ENCODE data around the gene LGI4.

LGI4 gene

DNA sequence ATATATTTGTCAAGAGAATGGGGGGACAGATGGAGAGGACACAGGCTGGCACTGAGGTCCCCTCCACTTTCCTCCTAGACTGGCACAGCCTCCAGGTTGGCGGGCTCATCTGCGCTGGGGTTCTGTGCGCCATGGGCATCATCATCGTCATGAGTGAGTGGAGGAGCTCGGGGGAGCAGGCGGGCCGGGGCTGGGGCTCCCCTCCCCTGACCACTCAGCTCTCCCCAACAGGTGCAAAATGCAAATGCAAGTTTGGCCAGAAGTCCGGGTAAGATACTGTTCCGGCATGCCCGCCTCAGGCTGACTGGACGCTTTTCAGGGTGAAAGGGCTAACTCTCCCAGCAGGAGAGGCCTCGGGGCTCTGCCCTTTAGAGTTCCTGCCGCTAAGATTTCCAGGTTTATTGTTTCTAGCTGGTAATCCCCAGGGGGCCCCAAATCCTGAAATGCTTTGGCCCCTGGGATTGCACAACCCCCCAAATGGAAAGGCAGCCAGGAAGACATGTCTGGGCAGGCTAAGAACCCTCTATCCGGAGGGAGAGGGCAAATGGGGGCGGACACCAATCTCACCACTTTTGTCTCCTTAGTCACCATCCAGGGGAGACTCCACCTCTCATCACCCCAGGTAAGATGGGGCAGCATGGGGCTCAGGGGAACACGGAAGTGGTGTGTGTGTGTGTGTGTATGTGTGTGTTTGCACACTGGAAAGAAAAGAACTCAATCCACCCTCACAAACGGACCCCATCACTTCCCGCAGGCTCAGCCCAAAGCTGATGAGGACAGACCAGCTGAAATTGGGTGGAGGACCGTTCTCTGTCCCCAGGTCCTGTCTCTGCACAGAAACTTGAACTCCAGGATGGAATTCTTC, 11.9 kb downstream of the LGI4 start:
- DNase-seq = no peak

DNA sequence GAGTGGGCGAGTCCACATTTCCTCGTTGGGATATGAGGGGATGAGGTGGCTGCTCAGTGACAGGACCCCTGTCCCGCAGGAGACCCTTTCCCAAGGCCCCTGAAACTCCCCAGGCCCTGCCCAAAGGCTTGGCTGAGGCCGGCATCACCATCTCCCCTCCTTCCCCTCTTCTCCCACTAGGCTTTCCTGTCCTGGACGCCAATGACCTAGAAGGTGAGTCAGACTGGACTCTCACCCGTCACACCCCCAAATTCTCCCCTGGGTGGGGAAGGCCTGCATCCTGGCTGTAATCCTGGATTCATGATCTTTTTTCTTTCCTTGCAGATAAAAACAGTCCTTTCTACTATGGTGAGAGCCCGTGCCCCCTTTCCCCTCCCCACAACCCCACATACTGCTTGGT, 14.0 kb downstream of the LGI4 start:
- DNase-seq = no peak

DNA sequence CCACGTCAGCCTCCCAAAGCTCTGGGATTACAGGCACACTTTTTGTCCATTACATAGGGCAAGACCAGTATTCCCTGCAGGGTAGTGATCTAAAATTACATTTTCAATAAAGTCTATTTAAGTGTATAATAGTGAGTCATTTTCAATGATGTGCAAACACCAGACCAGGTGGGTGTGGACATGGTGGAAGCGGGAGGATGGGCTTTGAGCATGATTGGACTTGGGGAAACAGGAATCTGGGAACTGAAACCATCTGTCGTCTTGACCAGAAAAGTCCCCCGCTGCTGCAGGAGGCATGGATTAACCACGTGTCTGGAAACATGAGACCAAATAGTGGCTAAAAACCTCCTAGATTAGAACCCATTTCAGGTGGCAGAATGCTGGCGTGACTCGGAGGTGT, 14.4 kb downstream of the LGI4 start:
- DNase-seq = no peak

DNA sequence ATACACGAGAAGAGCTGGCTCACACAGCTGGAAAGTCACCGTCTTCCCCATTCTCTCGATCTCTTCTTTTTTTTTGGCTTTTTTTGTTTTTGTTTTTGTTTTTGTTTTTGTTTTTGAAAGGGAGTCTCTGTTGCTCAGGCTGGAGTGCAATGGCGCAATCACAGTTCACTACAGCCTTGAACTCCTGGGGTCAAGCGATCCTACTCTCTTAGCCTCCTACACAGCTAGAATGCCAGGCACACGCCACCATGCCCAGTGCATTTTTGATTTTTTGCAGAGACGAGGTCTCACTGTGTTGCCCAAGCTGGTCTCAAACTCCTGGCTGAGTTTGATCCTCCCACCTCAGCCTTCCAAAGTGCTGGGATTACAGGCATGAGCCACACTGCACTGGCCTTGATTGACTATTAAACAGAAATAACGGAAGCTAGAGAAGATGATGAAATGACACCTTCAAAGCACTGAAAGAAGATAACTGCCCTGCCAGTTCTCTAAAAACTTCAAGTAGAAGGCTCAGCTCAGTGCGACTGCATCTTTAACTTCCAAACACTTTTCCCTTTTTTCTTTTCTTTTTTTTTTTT, 15.2 kb downstream of the LGI4 start:
- no peak for DNase-seq

DNA sequence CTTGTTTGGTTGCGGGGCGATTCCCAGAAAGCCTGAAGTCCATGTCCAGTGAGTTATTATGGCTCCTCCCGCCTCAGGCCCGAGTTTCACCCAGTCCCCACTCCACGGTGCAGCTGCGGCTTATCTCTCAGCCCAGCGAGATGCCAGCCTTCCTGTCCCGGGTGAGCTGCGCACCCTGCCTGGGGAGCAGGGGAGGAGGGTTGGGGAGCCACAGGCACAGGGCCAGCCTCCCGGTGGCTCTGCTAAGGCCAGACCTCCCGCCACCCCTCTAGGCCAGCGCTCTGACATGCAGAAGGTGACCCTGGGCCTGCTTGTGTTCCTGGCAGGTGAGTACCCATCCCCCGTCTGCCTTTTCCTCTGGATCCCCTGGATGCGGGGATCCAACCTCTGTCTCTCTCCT, 15.8 kb downstream of the LGI4 start:
- DNase-seq = no peak

DNA sequence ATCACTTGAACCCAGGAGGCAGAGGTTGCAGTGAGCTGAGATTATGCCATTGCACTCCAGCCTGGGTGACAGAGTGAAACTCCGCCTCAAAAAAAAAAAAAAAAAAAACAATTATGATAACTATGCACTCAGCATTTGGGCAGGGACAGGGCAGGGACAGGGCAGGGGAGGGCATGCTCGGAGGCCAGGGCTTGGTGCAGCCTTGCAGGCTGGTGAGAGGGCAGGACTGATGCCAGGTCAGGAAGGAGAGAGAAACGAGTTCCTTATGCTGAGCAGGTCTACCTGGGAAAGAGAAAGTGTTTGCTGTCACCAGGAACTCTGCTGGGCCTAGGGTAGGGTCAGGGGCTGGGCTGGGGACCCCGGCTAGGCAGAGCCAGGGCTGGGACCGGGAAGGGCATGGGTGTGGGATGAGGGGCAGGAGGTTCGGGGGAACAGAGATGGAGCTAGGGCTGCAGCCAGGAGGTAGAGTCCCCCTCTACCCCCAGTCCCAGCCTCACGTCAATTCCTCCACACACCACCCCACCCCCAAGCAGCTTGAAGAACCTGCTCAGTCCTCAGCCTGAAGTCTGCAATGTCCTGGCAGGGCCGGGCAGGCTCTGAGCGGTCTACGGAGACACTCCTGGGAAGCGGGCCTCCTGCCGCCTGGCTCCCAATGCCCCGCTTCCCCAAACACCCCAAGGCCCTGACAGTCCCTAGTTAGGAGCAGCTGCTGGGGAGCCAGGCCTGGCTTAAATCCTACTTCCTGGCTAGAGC, 16.4 kb downstream of the LGI4 start:
- DNase-seq = no peak

DNA sequence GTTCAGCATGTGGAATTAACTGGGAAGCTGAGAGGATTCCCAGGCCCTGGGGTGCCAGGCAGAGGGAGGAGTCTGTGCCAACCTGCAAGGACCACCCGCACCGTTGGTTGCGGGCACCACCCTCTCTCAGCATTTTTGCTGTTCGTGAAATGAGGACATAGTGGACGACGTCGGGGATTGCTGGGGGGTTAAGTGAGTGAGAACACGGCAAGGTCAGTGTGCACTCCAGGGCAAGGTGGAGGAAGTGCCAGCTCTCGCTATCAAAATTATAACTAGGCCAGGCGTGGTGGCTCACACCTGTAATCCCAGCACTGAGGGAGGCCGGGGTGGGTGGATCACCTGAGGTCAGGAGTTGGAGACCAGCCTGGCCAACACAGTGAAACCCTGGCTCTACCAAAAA, 17.1 kb downstream of the LGI4 start:
- no peak for DNase-seq

DNA sequence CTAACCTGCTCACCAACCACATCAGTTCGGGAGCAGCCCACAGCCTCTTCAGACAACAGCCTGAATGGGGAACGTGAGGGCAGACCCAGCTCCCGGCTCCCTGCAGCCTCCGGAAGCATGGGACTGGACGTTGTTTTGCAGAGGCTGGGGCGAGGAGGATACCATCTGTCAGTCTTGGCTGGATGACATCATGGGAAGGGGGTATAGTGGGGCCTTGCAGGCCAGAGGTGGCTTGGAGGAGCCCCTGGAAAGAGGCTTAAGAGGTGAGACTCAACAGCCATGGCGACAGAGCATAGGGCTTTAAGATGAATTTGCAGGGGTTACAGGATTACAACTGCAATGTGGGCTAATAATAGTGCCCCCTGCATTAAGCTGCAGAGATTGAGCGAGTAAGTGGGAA, 17.7 kb downstream of the LGI4 start:
- no peak for DNase-seq

DNA sequence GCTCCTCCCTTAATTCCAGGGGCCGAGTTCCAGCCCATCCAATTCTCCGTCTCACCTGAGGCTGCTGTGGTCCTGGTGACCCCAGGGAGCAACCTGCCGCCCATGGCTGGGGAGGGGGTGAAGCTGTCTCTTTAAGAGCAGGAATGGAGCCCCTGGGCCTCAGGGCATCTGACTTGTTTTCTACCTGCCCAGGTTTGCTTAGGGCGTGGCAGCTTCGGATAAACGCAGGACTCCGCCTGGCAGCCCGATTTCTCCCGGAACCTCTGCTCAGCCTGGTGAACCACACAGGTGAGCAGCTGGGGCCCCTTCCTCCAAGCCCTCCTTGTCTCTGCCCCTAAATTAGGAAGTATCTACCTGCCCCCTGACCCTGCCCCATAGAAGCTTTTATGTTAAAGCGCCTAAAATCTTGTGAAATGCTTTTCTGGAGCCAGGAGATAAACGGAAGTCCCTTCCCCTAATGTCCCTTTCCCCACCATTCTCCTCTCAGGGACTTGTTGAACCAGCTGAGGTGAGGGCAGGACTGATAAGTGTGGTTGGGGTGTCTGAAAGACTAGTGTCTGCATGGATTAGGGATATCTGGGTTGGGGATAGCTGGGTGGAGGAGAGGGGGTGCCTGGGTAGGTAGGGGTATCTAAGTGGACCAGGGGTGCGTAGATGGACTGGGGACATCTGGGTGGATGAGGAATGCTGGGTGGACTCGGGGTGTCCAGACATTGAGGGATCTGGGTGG, 18.6 kb downstream of the LGI4 start:
- no peak for DNase-seq

DNA sequence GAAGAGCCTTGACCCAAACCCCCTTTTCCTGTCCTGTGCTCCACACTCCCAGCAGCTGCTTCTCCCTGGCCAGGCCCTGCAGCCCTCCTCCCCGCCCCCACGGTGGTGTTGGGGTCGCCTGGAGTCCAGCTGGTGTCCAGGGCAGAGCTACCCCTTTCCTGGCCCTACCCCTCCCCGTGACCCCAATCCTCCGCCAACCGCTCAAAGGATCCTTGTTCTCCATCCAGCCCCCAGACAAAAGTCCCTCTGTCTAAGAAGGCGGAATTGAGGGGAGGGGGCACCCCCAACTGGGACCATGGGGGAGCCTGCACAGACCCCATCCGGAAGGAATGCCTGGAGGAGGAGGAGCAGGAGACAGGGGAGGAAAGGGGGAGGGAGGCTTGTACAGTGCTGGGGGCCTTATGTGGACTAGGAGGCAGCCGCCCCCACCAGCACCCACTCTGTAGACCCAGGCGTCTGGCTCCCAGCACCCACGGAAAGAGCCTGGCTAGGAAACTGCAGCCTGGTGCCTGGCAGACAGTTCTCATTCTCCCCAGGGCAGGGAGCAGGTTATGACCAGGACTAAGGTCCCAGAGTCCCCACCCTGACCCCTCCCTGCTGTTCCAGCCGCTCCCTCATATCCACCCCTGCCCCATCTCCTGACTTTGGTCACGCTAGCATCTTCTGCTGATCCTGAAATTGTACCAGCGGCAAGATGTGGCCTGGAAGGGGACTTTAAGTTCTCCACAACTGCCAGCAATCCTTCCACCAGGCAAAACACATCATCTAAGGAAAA, 19.5 kb downstream of the LGI4 start, which contains the start of gene FXYD3:
Gene FXYD3 (plus strand): TSS at position 647 of the 775 bp plus-strand sequence. CDS start 3,554 bp downstream, outside the sequence.
- no peak for DNase-seq

DNA sequence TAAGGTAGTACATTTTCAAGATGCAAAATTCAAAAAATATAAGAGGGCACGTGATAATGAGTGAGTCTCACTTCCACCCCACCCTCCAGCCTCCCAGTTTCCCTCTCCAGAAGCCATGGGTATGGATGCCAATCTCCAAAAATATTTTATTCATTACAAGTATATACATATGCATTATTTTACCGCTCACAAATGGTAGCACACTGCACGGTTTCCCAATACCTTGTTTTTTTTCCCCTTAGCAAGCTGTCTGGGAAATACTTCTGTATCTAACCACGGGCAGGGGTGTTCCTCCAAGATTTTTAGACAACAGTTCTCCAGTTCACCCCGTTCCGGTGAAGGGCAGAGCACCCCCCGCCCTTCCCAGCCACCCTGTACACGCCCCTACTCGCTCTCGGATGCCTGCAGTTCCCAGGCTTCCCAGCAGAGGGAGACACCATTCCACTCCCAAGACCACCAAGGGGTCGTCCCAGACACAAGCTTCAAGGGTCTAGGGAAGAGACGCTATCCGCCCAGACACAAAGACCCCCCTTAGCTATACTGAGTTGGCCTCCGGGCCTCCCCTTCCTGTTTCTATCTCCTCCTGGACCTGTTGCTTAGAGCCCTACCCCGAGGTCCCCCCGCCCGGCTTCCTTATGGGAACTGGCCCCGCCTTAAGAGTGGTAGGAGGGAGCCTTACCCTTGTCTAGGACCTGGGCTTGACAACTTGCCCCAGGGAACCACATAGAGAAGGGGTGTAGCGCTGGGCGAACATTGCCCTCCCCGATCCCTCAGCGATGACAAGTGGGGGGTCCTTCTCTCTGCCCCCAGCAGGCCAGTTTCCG, 20.3 kb downstream of the LGI4 start:
- DNase-seq = no peak

DNA sequence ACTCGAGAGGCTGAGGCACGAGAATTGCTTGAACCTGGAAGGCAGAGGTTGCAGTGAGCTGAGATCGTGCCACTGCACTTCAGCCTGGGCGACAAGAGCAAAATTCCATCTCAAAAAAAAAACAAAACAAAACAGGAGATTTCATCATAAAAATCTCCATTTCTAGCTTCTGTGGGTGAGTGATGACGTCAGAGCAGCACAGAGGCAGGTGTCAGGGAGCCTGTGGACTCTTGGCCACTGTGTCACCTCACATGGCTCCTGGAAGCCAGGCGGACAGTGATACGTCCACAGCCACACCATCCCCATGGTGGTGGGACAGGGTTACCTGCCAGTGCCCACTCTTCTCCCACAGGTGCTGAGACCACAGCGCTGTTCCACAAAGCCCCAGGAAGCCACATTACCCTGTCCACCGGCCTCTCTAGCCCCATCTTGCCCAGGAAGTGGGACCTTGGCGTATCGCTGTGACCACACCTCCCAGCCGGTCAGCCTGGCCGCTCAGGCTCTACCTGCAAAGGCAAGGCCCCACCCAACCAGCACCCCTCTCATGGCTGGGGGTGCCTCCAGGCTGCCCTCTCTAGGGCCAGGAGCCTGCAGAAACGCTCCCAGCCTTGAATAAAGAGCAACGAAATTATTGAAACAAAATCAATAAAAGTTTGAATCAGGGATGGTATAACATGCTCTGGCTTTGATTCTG, 21.7 kb downstream of the LGI4 start:
- no peak for DNase-seq

DNA sequence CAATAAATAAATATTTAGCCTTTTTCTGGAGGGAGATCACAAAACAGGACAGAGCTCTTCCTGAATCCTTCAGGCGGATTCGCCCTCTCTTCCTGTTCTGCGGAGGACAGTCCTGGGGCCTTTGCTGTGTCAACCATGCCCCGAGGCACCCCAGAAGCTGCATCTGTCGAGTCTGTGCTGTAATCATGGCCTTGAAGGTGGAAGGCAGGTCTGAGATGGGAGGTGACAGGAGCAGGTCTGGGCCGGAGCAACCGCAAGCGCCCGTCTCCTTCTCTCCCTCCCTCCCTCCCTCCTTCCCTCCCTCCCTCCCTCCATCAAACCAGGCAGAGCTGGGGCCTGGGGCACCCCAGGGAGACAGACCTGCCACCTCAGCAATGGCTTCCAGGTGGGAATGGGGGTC, 23.9 kb downstream of the LGI4 start:
- DNase-seq = no peak

DNA sequence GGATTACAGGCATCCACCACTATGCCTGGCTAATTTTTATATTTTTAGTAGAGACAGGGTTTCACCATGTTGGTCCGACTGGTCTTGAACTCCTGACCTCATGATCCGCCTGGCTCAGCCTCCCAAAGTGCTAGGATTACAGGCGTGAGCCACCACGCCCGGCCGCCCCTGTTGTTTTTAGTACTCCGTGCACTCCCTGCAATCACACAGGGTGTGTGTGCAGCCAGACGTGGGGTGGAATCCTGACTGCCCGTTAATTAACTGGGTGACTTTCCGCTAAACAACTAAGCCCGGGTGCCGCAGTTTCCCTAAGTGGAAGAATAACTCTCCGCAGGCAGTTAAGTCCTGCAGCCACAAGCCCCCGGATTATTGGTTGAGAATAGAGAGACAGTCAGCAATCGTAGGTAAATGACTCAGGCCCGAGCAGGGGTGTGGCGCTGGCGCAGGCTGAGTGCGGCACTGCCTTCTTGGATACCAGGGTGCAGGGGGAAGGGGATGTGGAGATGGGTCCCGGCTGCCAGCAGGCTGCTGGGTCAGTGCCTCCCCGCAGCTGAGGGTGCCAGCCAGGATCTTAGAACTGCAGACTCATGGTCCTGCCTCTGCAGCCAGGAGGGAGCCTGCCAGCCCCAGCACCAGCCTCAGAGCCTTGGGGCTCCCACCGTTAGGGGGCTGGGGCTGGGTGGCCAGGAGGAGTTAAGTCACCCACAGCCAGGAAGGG, 25.3 kb downstream of the LGI4 start:
- DNase-seq = no peak

DNA sequence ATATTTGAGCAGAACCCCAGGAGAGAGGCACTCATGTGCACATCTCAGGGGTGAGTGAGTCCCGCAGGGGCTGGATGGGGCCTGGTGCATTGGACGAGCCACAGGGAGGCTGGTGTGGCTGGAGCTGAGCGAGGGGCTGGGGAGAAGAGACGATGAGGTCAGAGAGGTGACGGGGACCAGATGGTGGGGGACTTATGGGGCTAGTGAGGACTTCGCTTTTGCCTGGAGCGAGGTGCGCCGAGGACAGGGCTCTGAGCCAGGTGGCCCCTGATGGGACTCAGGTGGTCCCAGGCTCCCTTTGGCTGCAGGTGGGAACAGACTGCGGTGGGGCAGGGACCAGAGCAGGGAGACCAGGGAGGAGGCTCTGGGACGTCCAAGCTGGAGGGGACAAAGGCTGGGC, 26.1 kb downstream of the LGI4 start:
- DNase-seq = no peak

DNA sequence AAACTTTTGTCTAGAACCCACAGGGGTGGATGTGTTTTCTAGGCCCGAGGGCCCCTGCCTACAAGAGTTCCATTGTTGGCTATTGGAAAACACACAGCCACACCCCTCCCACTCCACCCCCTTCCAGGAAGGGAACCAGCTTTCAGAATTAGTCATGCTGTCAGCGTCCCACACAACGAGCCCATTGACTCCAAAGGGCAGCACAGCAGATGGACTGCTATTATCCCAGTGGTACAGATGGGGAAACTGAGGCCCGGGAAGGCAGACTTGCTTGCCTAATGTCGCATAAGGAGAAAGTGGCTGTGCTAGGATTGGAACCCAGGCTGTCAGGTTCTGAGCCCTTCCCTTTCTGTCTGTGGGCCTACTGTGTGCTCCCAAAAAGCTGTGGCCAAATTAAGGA, 27.3 kb downstream of the LGI4 start:
- DNase-seq = no peak

DNA sequence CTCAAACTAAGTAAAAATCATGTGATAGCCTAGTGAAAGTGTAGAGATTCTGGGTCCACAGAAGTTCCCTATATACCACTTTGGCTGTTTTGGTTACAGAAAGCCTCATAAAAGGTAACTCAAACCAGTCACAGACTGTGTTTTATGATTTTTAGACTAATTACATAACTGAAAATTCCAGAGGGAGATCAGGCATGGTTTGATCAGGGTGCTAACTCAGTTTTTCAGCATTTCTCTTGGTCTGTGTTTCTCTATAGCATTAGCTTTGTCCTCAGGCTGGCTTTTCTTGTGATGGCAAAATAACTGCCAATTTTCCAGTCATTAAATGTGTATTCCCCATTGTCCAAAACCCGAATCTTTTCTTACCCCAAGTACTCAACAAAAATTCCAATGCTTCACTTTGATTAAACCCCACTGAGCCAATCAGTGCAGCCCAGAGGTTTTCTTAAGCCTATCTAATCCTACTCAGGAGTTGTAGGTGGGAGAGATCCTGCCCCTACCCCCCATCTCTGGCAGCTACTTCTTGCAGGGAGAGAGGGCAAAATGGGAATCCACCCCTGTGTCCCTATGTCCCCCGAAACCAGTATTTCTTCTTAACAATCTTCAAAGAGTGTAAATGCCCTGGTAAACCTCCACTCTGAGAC, 27.8 kb downstream of the LGI4 start:
- no peak for DNase-seq

DNA sequence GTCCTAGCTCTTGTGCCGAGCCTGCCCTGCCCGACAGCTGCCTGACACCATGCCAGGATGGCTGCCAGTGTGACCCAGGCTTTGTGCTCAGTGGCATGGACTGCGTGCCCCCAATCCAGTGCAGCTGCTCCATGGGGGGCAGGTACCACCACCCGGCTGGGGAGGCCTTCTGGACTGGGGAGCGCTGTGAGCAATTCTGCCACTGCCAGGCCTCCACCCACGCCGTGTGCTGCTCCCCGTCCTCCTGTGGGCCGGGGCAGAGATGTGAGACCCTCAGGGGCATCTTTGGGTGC, 28.6 kb downstream of the LGI4 start:
- DNase-seq = no peak

DNA sequence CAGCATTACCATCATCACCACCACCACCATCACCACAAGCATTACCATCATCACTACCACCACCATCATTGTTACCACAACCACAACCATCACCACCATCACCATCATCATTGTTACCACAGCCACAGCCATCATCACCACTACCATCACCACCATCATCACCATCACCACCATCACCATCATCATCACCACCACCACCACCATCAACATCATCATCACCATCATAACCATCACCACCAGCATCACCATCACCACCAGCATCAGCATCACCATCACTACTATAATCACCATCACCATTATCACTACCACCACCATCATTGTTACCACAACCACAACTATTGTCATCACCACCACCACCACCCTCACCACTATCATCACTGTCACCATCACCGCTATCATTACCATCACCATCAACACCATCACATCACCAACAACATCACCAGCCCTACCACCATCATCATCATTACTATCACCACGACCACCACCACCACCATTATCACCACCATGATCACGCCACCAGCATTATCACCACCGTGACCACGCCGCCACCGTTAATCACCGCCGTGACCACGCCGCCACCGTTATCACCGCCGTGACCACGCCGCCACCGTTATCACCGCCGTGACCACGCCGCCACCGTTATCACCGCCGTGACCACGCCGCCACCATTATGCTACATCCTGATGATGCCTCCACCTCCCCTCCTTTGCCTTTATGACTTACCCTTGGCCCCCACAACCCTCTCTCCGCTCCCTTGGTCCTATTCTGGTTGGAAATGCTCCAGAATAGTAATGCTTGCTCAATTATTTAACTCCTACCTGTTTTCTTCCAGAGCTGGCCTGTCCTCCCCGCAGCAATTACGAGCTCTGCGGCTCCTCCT, 29.2 kb downstream of the LGI4 start:
- DNase-seq = no peak
